ENCODE data around the gene DNAJC4. TPM values are rescaled to one million over a fixed set of nuclear protein-coding genes. Genes with fewer than 3 reads are reported as not detected.
A peak's percentile ranks its signal among the peaks of the same experiment; 100 is the strongest.
"Not testable (repeated sequence)": the region's sequence is repeated elsewhere in the genome, so short reads cannot be mapped to it uniquely, and the experiment has no call there.

Gene DNAJC4
- total RNA-seq, 1 donor from 2014 or later = 25.8 TPM

- intact Hi-C loops (cut with micrococcal nuclease) = no loop called here
- peaks cover 24% of the 10 kb centered on the region for H3K36me3 Mint-ChIP-seq (ENCODE audit: low read depth)
- peaks cover 25% of the 10 kb centered on the region for H3K4me1 Mint-ChIP-seq (ENCODE audit: low read depth)
- no peak for DNase-seq (ENCODE audit: low spot score)
- no peaks in the 10 kb centered on the region for H3K9me3 Mint-ChIP-seq
- H3K27me3 Mint-ChIP-seq (ENCODE audit: low read depth) = no peaks in the 10 kb centered on the region
- peak overlapping the region; percentile 91 for H3K4me3 Mint-ChIP-seq (ENCODE audit: low read depth)
- H3K27ac Mint-ChIP-seq = peak overlapping the region; percentile 88
Measured at GRCh38 chr11:64245401-64245796, 15.1 kb downstream of the DNAJC4 start.

DNA sequence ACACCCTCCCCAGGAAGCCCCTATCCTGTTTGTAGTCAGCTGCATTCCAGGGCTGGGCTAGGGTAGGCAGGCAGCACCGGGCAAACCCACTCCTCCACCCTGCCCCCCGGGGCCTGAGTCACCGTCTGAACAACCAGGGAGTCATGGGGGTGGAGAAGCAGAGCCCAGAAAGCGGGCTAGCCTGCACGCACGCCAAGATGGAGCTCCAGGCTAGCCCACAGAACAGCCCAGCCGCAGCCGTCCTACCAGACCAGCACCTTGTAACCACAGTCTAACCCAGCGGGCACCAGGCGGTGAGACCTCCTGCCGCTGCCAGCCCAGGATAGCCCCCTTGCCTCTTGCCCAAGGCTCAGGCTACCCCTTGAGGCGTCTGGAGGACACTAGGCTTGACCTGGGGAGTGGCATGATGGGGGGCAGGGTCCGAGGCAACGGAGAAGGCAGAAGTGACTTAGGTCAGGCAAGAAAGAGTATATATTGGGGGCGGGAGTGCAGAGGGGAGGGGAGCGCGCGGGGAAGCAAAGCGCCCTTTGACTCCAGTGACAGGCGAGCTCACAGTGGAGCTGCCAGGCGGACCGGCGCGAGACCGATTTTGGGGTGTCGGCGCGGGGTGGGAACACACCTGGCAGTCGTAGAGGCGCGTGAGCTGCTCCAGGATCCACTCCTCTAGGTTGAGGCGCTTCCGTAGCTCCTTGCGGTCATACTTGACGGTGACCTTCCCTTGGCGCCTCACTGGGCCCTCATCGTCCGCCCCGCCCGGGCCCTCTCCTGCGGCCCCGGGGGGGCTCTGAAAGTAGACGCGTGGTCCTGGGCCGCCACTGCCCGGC is 15.7 kb downstream of the DNAJC4 start:
- Mint-ChIP-seq H3K4me3 (ENCODE audit: low read depth) (peak overlapping the region; percentile 91), H3K36me3 (ENCODE audit: low read depth) (peaks cover 21% of the 10 kb centered on the region), H3K27ac (peak overlapping the region; percentile 88), H3K4me1 (ENCODE audit: low read depth) (peaks cover 25% of the 10 kb centered on the region), H3K9me3 (no peaks in the 10 kb centered on the region), H3K27me3 (ENCODE audit: low read depth) (no peaks in the 10 kb centered on the region)
- DNase-seq (ENCODE audit: low spot score) = peak; percentile 33
- intact Hi-C loops (cut with micrococcal nuclease) = loop anchor here (1.0 kb wide), 1 partner anchor 62 kb away; no protein-coding TSS in a partner anchor

DNA sequence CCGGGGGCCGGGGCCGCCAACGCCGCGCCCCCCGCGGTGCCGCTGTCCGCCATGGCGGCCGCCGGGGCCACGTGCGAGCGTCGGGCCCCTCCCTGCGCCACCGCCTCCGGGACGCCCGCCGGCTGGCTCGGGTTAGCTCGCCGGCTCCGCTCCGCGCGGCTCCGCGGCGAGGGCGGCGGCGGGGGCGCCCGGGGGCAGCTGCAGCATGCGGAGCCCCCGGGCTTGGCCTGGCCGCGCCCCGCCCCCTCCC is 16.2 kb downstream of the DNAJC4 start:
- not testable (repeated sequence) for DNase-seq (ENCODE audit: low spot score); H3K27me3 Mint-ChIP-seq (ENCODE audit: low read depth); H3K9me3 Mint-ChIP-seq
- H3K27ac Mint-ChIP-seq = peak overlapping the region; percentile 70
- intact Hi-C loops (cut with micrococcal nuclease) = loop anchor here (1.0 kb wide), 1 partner anchor 62 kb away; no protein-coding TSS in a partner anchor
- peak overlapping the region; percentile 81 for H3K4me3 Mint-ChIP-seq (ENCODE audit: low read depth)
- peaks cover 25% of the 10 kb centered on the region for H3K4me1 Mint-ChIP-seq (ENCODE audit: low read depth)
- H3K36me3 Mint-ChIP-seq (ENCODE audit: low read depth) = peaks cover 19% of the 10 kb centered on the region

DNA sequence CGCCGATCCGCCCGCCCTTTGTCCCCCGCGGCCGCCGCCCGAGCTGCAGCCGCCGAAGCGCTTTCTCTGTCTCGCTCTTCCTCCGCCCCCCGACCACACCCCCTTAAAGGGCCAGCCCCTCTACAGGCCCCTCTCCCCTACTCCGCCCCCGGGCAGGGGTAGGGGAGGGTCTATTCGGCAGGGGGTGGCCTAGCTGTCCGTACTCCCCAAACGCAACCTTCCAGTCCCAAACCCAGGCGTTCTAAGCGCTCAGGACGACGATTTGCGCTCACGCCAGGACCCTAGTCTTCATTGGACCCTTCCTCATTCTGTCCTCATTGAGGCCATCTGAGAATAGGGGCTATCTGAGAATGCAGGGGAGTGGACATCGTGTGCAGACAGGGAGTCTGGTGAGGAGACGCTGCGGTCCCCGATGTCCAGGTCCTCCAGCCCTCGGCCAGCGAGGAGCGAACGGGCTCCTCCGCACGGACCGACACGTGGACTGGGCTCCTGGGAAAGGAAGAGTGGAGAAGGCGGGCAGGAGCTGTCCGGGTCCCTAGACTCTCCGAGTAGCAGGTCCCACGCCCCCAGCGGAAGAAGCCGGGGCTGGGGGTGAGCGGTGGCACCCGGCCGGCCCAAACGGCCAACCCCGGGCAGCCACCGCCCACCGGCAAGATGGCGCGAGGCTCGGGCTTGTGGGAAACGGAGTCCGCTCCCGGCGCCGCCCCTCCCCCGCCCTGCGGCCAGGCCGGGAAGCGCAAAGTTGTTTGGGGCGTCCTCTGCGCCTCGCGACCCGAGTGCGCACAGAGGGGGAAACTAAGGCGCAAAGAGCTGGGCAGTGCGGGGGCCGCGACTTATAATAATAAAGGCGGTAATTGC is 16.8 kb downstream of the DNAJC4 start, which contains the start of gene PPP1R14B:
PPP1R14B (minus strand) TSS at position 73 of the 858 bp plus-strand sequence. CDS start 270 bp downstream, outside the sequence.
- H3K4me3 Mint-ChIP-seq (ENCODE audit: low read depth) = peak within 1 kb of the TSS; percentile 91
- peak within 1 kb of the TSS; percentile 88 for H3K27ac Mint-ChIP-seq
- peaks cover 18% of the 10 kb centered on the region for H3K36me3 Mint-ChIP-seq (ENCODE audit: low read depth)
- peak; percentile 78 for DNase-seq (ENCODE audit: low spot score)
- H3K27me3 Mint-ChIP-seq (ENCODE audit: low read depth) = no peaks in the 10 kb centered on the region
- intact Hi-C loops (cut with micrococcal nuclease) = loop anchor here (1.0 kb wide), 1 partner anchor 63 kb away; no protein-coding TSS in a partner anchor
- H3K9me3 Mint-ChIP-seq = no peaks in the 10 kb centered on the region
- peaks cover 28% of the 10 kb centered on the region for H3K4me1 Mint-ChIP-seq (ENCODE audit: low read depth)

DNA sequence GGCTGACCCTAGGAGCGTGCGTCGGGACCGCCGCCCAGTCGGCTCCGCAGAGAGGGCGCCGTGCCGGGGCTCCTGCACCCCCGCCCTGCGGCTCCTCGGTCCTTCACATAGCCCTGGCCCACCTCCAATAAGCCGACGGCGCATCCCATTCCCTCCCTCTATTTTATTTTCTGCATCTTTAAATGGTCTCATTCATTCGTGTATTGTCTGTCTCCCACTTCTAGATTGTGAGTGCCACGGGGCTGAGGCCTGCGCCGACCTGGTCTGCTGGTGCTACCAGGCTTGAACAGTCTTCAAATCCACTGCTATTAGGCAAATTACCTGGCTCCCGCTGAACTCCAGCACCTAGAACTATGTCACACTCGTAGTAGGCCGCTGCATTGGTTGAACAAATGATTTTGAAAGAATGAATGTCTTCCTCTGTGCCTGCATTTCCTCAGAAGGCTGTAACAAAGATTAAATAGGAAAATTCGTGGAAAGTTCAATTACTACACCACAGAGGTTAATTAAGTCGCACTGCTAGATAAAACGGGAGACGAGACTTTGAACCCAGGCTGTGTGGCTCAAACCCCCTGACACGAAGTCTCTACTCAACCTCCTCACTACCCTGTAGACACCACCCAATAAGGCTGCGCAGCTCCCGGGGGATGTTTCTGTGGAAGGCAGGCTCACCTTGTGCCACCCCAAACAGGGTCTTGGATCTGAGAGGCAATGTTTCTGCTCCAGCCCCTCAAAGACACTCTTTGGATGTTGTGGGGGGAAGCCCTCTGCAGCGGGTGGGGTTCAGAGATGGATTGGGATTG is 17.6 kb downstream of the DNAJC4 start:
- H3K27me3 Mint-ChIP-seq (ENCODE audit: low read depth) = no peaks in the 10 kb centered on the region
- H3K4me1 Mint-ChIP-seq (ENCODE audit: low read depth) = peaks cover 27% of the 10 kb centered on the region
- H3K27ac Mint-ChIP-seq = peak overlapping the region; percentile 70
- peaks cover 18% of the 10 kb centered on the region for H3K36me3 Mint-ChIP-seq (ENCODE audit: low read depth)
- peak overlapping the region; percentile 70 for H3K4me3 Mint-ChIP-seq (ENCODE audit: low read depth)
- H3K9me3 Mint-ChIP-seq = no peaks in the 10 kb centered on the region
- intact Hi-C loops (cut with micrococcal nuclease) = no loop called here
- DNase-seq (ENCODE audit: low spot score) = no peak

DNA sequence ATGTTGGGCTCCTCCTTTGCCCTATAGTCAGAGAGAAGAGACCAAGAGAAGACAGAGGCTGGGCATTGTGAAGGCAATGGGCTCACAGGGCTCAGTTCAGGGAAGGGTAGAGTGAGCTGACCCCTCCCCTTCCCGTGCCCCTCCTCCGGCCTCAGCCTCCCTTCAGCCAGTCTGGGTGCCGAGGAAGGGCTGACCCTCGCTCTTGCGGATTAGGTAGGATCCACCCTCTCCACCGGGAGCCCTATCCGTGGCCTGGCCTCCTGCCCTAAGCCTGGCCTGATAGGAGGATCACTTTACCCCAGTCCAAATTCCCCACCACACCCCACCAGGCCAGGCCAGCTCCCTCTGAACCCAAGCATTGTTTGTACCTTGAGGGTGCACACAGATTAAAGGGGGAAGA is 18.2 kb downstream of the DNAJC4 start:
- intact Hi-C loops (cut with micrococcal nuclease) = no loop called here
- H3K9me3 Mint-ChIP-seq = no peaks in the 10 kb centered on the region
- DNase-seq (ENCODE audit: low spot score) = no peak
- H3K36me3 Mint-ChIP-seq (ENCODE audit: low read depth) = peaks cover 11% of the 10 kb centered on the region
- H3K27me3 Mint-ChIP-seq (ENCODE audit: low read depth) = no peaks in the 10 kb centered on the region
- H3K27ac Mint-ChIP-seq = no peak overlapping the region
- no peak overlapping the region for H3K4me3 Mint-ChIP-seq (ENCODE audit: low read depth)
- peaks cover 24% of the 10 kb centered on the region for H3K4me1 Mint-ChIP-seq (ENCODE audit: low read depth)

GRCh38 chr11:64249038-64249437 is 18.7 kb downstream of the DNAJC4 start:
- intact Hi-C loops (cut with micrococcal nuclease) = no loop called here
- no peak overlapping the region for H3K4me3 Mint-ChIP-seq (ENCODE audit: low read depth)
- H3K36me3 Mint-ChIP-seq (ENCODE audit: low read depth) = peaks cover 7% of the 10 kb centered on the region
- H3K9me3 Mint-ChIP-seq = no peaks in the 10 kb centered on the region
- H3K4me1 Mint-ChIP-seq (ENCODE audit: low read depth) = peaks cover 23% of the 10 kb centered on the region
- no peak overlapping the region for H3K27ac Mint-ChIP-seq
- no peaks in the 10 kb centered on the region for H3K27me3 Mint-ChIP-seq (ENCODE audit: low read depth)
- DNase-seq (ENCODE audit: low spot score) = no peak

DNA sequence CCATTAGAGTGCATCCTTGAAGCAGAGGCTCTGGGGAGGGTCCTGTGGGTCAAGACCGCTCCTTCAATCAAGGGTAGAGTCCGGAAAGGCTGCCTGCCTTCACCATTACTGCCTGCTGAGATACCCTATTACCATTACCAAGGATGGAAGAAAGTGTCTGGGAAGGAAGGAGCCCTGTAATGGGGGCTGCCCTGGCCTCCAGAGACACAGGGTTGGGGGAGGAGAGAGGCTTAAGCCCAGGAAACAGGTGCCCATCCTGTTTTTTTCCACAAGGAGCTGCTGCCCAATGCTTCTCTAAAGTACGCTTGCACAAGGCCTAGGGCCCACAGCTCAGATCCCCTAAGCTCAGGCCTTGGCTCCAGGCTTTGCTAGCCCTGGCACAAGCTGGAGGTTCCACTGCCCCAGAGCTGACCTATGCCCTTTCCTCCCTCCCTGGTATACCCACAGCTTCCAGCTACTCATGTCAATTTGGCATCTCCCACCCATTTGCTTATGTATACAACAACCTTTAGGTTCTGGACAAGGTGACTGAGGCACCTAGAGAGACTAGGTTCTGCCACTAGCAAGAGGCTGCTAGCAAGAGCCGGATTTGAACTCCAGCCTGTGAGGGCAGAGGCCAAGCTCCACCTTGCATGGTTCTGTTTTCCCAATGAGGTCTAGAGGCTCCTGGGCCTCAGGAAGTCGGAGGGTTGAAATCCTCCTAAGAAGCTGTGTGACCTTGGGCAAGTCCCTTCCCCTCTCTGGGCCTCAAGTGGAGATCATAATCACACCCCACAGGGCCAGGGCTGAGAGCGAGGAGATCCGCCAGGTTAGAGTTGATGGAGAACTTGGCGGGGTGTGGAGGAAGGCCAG is 19.4 kb downstream of the DNAJC4 start:
- Mint-ChIP-seq H3K27ac (peak overlapping the region; percentile 35), H3K36me3 (ENCODE audit: low read depth) (peaks cover 4% of the 10 kb centered on the region), H3K27me3 (ENCODE audit: low read depth) (no peaks in the 10 kb centered on the region), H3K9me3 (no peaks in the 10 kb centered on the region), H3K4me1 (ENCODE audit: low read depth) (peaks cover 23% of the 10 kb centered on the region), H3K4me3 (ENCODE audit: low read depth) (peak overlapping the region; percentile 54)
- no peak for DNase-seq (ENCODE audit: low spot score)
- intact Hi-C loops (cut with micrococcal nuclease) = loop anchor here (2.0 kb wide), 1 partner anchor 55 kb away; the partner anchor contains the start of gene ESRRA

- H3K27me3 Mint-ChIP-seq (ENCODE audit: low read depth) = no peaks in the 10 kb centered on the region
- H3K36me3 Mint-ChIP-seq (ENCODE audit: low read depth) = peaks cover 4% of the 10 kb centered on the region
- no peaks in the 10 kb centered on the region for H3K9me3 Mint-ChIP-seq
- DNase-seq (ENCODE audit: low spot score) = no peak
- H3K27ac Mint-ChIP-seq = no peak overlapping the region
- H3K4me3 Mint-ChIP-seq (ENCODE audit: low read depth) = peak overlapping the region; percentile 81
- intact Hi-C loops (cut with micrococcal nuclease) = loop anchor here (1.0 to 2.0 kb wide), 2 partner anchors 19 to 54 kb away; partner anchors contain the start of gene ESRRA
- H3K4me1 Mint-ChIP-seq (ENCODE audit: low read depth) = peaks cover 21% of the 10 kb centered on the region
Measured at GRCh38 chr11:64250415-64251015, 20.2 kb downstream of the DNAJC4 start.

GRCh38 chr11:64251016-64251752 is 20.8 kb downstream of the DNAJC4 start, which contains the start of gene PLCB3:
TSS of gene PLCB3 (plus strand) at chr11:64251530. CDS start at chr11:64251650, 120 bp downstream.
- peak within 1 kb of the TSS; percentile 93 for H3K4me3 Mint-ChIP-seq (ENCODE audit: low read depth)

DNA sequence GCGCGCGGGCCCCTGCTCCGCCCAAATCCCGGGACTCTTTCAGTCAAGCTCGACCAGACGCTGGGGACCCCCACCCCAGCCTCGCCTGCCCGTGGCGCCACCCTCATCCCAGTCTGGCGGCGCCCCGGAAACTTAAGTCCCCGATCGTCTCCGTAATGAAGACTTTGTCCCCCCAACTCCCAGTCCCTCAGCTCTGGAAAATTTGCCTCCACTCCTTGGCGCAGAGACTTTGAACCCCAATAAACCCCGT is 21.3 kb downstream of the DNAJC4 start:
- intact Hi-C loops (cut with micrococcal nuclease) = loop anchor here (1.0 to 2.0 kb wide), 2 partner anchors 18 to 53 kb away; partner anchors contain the start of gene ESRRA
- Mint-ChIP-seq H3K27ac (peak overlapping the region; percentile 63), H3K27me3 (ENCODE audit: low read depth) (no peaks in the 10 kb centered on the region), H3K9me3 (no peaks in the 10 kb centered on the region), H3K4me1 (ENCODE audit: low read depth) (peaks cover 21% of the 10 kb centered on the region), H3K36me3 (ENCODE audit: low read depth) (no peaks in the 10 kb centered on the region), H3K4me3 (ENCODE audit: low read depth) (peak overlapping the region; percentile 93)
- no peak for DNase-seq (ENCODE audit: low spot score)

More at GRCh38 chr11:64251016-64251752, 20.8 kb downstream of the DNAJC4 start, which contains the start of gene PLCB3:
- Mint-ChIP-seq H3K27me3 (ENCODE audit: low read depth) (no peaks in the 10 kb centered on the region), H3K4me1 (ENCODE audit: low read depth) (peaks cover 21% of the 10 kb centered on the region), H3K9me3 (no peaks in the 10 kb centered on the region), H3K27ac (peak within 1 kb of the TSS; percentile 63), H3K36me3 (ENCODE audit: low read depth) (no peaks in the 10 kb centered on the region)
- peak; percentile 49 for DNase-seq (ENCODE audit: low spot score)
- intact Hi-C loops (cut with micrococcal nuclease) = loop anchor here (1.0 to 2.0 kb wide), 2 partner anchors 18 to 54 kb away; partner anchors contain the start of gene ESRRA
